HCT116 (cell line): Measurements from ENCODE around the gene SPATA19.

Source experiments
- CTCF ChIP-seq, 3 experiments: fragments of 200-600 bp in 1 of 3; sonication (generic) in 1 of 3; IDR thresholded peaks in 2 of 3; conservative IDR thresholded peaks in 1 of 3; 2 replicates each; pipeline ENCODE4 v1.5.1; 2012 to 2017; ENCODE audit warnings: low read depth in 2 of 3, low read length in 2 of 3, antibody characterized with exemption in 1 of 3, borderline replicate concordance in 1 of 3, control low read depth in 1 of 3, mild to moderate bottlenecking in 1 of 3, mixed read lengths in 1 of 3, mixed run types in 1 of 3, moderate library complexity in 1 of 3; ENCODE audit not compliant: insufficient read depth in 1 of 3
- EZH2 ChIP-seq: fragments of 200-600 bp; sonication (generic); IDR thresholded peaks from 2 replicates; pipeline ENCODE4 v1.6.1; 2017; ENCODE audit warnings: antibody characterized with exemption, mixed run types
- MAX ChIP-seq: IDR thresholded peaks from 2 replicates; pipeline ENCODE4 v1.6.1; 2012
- POLR2A ChIP-seq: IDR thresholded peaks from 2 replicates; pipeline ENCODE4 v1.7.0; 2011; ENCODE audit warnings: borderline replicate concordance; ENCODE audit not compliant: insufficient read depth, insufficient read length; ENCODE audit errors: extremely low read depth

- TF ChIP-seq POLR2A (no peak), CTCF (IDR thresholded peaks at IDR 0.05 in 2 of 3, conservative IDR thresholded peaks at IDR 0.05 in 1 of 3; ENCODE audit: borderline replicate concordance in 1 of 3, insufficient read depth in 1 of 3, low read depth in 2 of 3, low read length in 2 of 3) (no peak), MAX (no peak), EZH2 (no peak)
Observed at GRCh38 chr11:133817449-133817848, 27.9 kb downstream of the SPATA19 start.
